NCI-H2227 (cell line): ENCODE measurements around the gene FGA.
A peak's percentile ranks its signal among the peaks of the same experiment; 100 is the strongest.

Experiments used
- DNase-seq: peaks from one replicate; lab custom pipeline; 2025; ENCODE audit not compliant: unreplicated experiment; lab: John Stamatoyannopoulos, UW

Gene FGA

GRCh38 chr4:154583230-154583629 is 7.3 kb downstream of the FGA start:
- no peak for DNase-seq

GRCh38 chr4:154582723-154583122 is 7.8 kb downstream of the FGA start:
- DNase-seq, result no peak

- DNase-seq, result no peak
These were observed 10.6 kb downstream of the FGA start for GRCh38 chr4:154579927-154580326.

- DNase-seq, result no peak
These were observed 11.6 kb downstream of the FGA start for GRCh38 chr4:154578919-154579318.

GRCh38 chr4:154577324-154577723 is 13.2 kb downstream of the FGA start:
- DNase-seq, result no peak

- DNase-seq, result no peak
These were observed 16.2 kb downstream of the FGA start for GRCh38 chr4:154574311-154574710.

- no peak for DNase-seq
These were observed 17.2 kb downstream of the FGA start for GRCh38 chr4:154573190-154573870.

- no peak for DNase-seq
These were observed 21.0 kb downstream of the FGA start for GRCh38 chr4:154569584-154569983.

- no peak for DNase-seq
These were observed 21.5 kb downstream of the FGA start for GRCh38 chr4:154569028-154569427.

- DNase-seq, result no peak
These were observed 23.8 kb downstream of the FGA start for GRCh38 chr4:154566639-154567204.

GRCh38 chr4:154565704-154566103 is 24.8 kb downstream of the FGA start:
- no peak for DNase-seq

GRCh38 chr4:154564311-154564710 is 26.2 kb downstream of the FGA start:
- DNase-seq, result no peak

- DNase-seq, result no peak
These were observed 27.8 kb downstream of the FGA start, which contains the start of gene FGB for GRCh38 chr4:154562697-154563254. Gene FGB (plus strand): TSS chr4:154563011. CDS start chr4:154563019, 8 bp downstream.

- no peak for DNase-seq
These were observed 29.7 kb downstream of the FGA start for GRCh38 chr4:154560824-154561231.

GRCh38 chr4:154560419-154560801 is 30.1 kb downstream of the FGA start:
- DNase-seq, result no peak

- DNase-seq, result peak; percentile 57
These were observed 30.8 kb downstream of the FGA start for GRCh38 chr4:154559494-154560418.

GRCh38 chr4:154559141-154559493 is 31.4 kb downstream of the FGA start:
- DNase-seq, result no peak

GRCh38 chr4:154551872-154552686 is 38.5 kb downstream of the FGA start:
- DNase-seq, result peak; percentile 56

- peak; percentile 97 for DNase-seq
These were observed 40.4 kb downstream of the FGA start, which contains the start of gene PLRG1 for GRCh38 chr4:154549894-154550790. Gene PLRG1 (minus strand): TSS chr4:154550400. CDS start chr4:154550308, 92 bp downstream.

- no peak for DNase-seq
These were observed 44.9 kb downstream of the FGA start for GRCh38 chr4:154545689-154546088.
